Activated CD4-positive, alpha-beta T cell treated with anti-CD3 and anti-CD28 coated beads, Interleukin-2, amount 50 U/mL, for 48 hours (primary cell): Measurements from ENCODE around the gene MYO15B.

Experiments used
- DNase-seq, 2 experiments: peaks; one replicate each; pipeline ENCODE4 v3.0.0-alpha.2; 2020

Gene MYO15B

GRCh38 chr17:75641343-75641742 lies 53.7 kb downstream of the MYO15B start:
- no peak for DNase-seq

- DNase-seq, result no peak
These were observed 54.7 kb downstream of the MYO15B start for GRCh38 chr17:75642182-75642783.

GRCh38 chr17:75642784-75643642 lies 55.4 kb downstream of the MYO15B start:
- DNase-seq, result no peak

GRCh38 chr17:75643643-75644017 lies 56.0 kb downstream of the MYO15B start:
- DNase-seq, result no peak

GRCh38 chr17:75645501-75645888 lies 57.9 kb downstream of the MYO15B start:
- DNase-seq, result no peak

- DNase-seq, result no peak
These were observed 58.5 kb downstream of the MYO15B start for GRCh38 chr17:75645889-75646637.

- DNase-seq, result no peak
These were observed 59.0 kb downstream of the MYO15B start for GRCh38 chr17:75646638-75646992.

- no peak for DNase-seq
These were observed 59.5 kb downstream of the MYO15B start for GRCh38 chr17:75647061-75647460.

GRCh38 chr17:75647921-75648320 lies 60.3 kb downstream of the MYO15B start:
- no peak for DNase-seq

- no peak for DNase-seq
These were observed 62.1 kb downstream of the MYO15B start for GRCh38 chr17:75649687-75650086.

GRCh38 chr17:75650874-75651273 lies 63.3 kb downstream of the MYO15B start:
- DNase-seq, result no peak

GRCh38 chr17:75652341-75652740 lies 64.7 kb downstream of the MYO15B start:
- DNase-seq, result no peak

- DNase-seq, result peak; percentile 13 to 29
These were observed 65.4 kb downstream of the MYO15B start for GRCh38 chr17:75652934-75653549.

- DNase-seq, result no peak
These were observed 66.6 kb downstream of the MYO15B start for GRCh38 chr17:75654176-75654575.

- DNase-seq, result no peak
These were observed 70.6 kb downstream of the MYO15B start for GRCh38 chr17:75658237-75658636.

GRCh38 chr17:75661531-75661930 lies 73.9 kb downstream of the MYO15B start:
- no peak for DNase-seq

GRCh38 chr17:75662511-75662910 lies 74.9 kb downstream of the MYO15B start:
- no peak for DNase-seq

- DNase-seq, result no peak
These were observed 76.5 kb downstream of the MYO15B start for GRCh38 chr17:75664099-75664549.

- no peak for DNase-seq
These were observed 78.4 kb downstream of the MYO15B start for GRCh38 chr17:75665981-75666380.

GRCh38 chr17:75666959-75667790 lies 79.6 kb downstream of the MYO15B start, which contains the start of the genes RECQL5 and SAP30BP:
TSS of gene RECQL5 (minus strand) at chr17:75667154. CDS start at chr17:75666557, 597 bp downstream.
TSS of gene SAP30BP (plus strand) at chr17:75667338. CDS start at chr17:75667373, 35 bp downstream.
- peak; percentile 98 to 99 for DNase-seq

- no peak for DNase-seq
These were observed 80.2 kb downstream of the MYO15B start for GRCh38 chr17:75667825-75668224.

- DNase-seq, result no peak
These were observed 80.9 kb downstream of the MYO15B start for GRCh38 chr17:75668489-75668888.
